WTC11 (cell line): ENCODE measurements around the gene SLC25A25. TPM values are rescaled to one million over a fixed set of nuclear protein-coding genes. Genes with fewer than 3 reads are reported as not detected.

Source experiments
- ATAC-seq: fragments of 200-7000 bp; cut with Tn5 transposase; 2 replicates; pipeline ENCODE4 v1.10.0; 2021; ENCODE audit warnings: mild to moderate bottlenecking, moderate library complexity
- CTCF ChIA-PET: fragments of 300-600 bp; sonication (Branson Sonifier 250); formaldehyde crosslinking; loops from one replicate; lab custom pipeline; 2021; ENCODE audit warnings: antibody characterized with exemption; lab: Charles Lee
- POLR2A ChIA-PET: fragments of 350-600 bp; sonication (Branson Sonifier 250); formaldehyde crosslinking; loops from one replicate; lab custom pipeline; 2021; ENCODE audit warnings: antibody characterized with exemption; lab: Charles Lee
- DNase-seq: peaks from one replicate; pipeline ENCODE4 v3.0.0; 2021; ENCODE audit warnings: low spot score
- H3K27ac Mint-ChIP-seq: 2 replicates; pipeline ENCODE4 v1.8.0; 2021; ENCODE audit warnings: mixed read lengths
- H3K27me3 Mint-ChIP-seq: 2 replicates; pipeline ENCODE4 v1.8.0; 2021; ENCODE audit warnings: low read depth, mild to moderate bottlenecking, moderate library complexity, mixed read lengths
- H3K36me3 Mint-ChIP-seq: 2 replicates; pipeline ENCODE4 v1.8.0; 2021; ENCODE audit warnings: mixed read lengths
- H3K4me1 Mint-ChIP-seq: 2 replicates; pipeline ENCODE4 v1.8.0; 2022; ENCODE audit warnings: mixed read lengths
- H3K4me3 Mint-ChIP-seq: 2 replicates; pipeline ENCODE4 v1.8.0; 2021; ENCODE audit warnings: mild to moderate bottlenecking, moderate library complexity, mixed read lengths
- H3K9me3 Mint-ChIP-seq: 2 replicates; pipeline ENCODE4 v1.8.0; 2021; ENCODE audit warnings: mixed read lengths
- ESRRA ChIP-seq: sonication (generic); formaldehyde crosslinking; IDR thresholded peaks from 2 replicates; pipeline ENCODE4 v1.8.1; 2022; ENCODE audit warnings: mild to moderate bottlenecking, missing genetic modification reagents, borderline replicate concordance
- FOXK1 ChIP-seq: sonication (generic); formaldehyde crosslinking; IDR thresholded peaks from 2 replicates; pipeline ENCODE4 v1.8.0; 2022; ENCODE audit warnings: mild to moderate bottlenecking, moderate library complexity, missing genetic modification reagents
- NFATC4 ChIP-seq: fragments of 250-450 bp; sonication (Bioruptor Pico); IDR thresholded peaks from 2 replicates; pipeline ENCODE4 v1.9.0; 2021; ENCODE audit warnings: mild to moderate bottlenecking
- NR3C1 ChIP-seq: sonication (generic); formaldehyde crosslinking; conservative IDR thresholded peaks from 2 replicates; pipeline ENCODE4 v1.8.1; 2023; ENCODE audit warnings: low read depth, mild to moderate bottlenecking, missing genetic modification reagents
- SOX15 ChIP-seq: fragments of 250-450 bp; sonication (Bioruptor Pico); IDR thresholded peaks from 2 replicates; pipeline ENCODE4 v1.9.0; 2021; ENCODE audit warnings: mild to moderate bottlenecking
- total RNA-seq: library from RNA; stranded (reverse); gene quantifications from 3 replicates; pipeline ENCODE4 v1.2.3, GENCODE V29; 2021
- TF ChIP-seq, protein P1 (sequence below): fragments of 250-450 bp; sonication (Bioruptor Pico); IDR thresholded peaks from 2 replicates; pipeline ENCODE4 v1.9.0; 2021; ENCODE audit warnings: mild to moderate bottlenecking, borderline replicate concordance
- TF ChIP-seq, protein P2 (sequence below): fragments of 250-450 bp; sonication (Bioruptor Pico); IDR thresholded peaks from 2 replicates; pipeline ENCODE4 v1.9.0; 2021; ENCODE audit warnings: mild to moderate bottlenecking
- TF ChIP-seq, protein P3 (sequence below): sonication (generic); formaldehyde crosslinking; IDR thresholded peaks from 2 replicates; pipeline ENCODE4 v1.8.1; 2023; ENCODE audit warnings: mild to moderate bottlenecking, moderate library complexity, missing genetic modification reagents
- TF ChIP-seq, protein P4 (sequence below): fragments of 200-600 bp; IDR thresholded peaks from 2 replicates; pipeline ENCODE4 v1.8.0; 2022; ENCODE audit warnings: antibody characterized with exemption
- TF ChIP-seq, protein P5 (sequence below): sonication (generic); formaldehyde crosslinking; IDR thresholded peaks from 2 replicates; pipeline ENCODE4 v1.8.0; 2022; ENCODE audit warnings: missing genetic modification reagents

SLC25A25 gene
- total RNA-seq, 1 experiment from 2014 or later: 17.4 TPM

DNA sequence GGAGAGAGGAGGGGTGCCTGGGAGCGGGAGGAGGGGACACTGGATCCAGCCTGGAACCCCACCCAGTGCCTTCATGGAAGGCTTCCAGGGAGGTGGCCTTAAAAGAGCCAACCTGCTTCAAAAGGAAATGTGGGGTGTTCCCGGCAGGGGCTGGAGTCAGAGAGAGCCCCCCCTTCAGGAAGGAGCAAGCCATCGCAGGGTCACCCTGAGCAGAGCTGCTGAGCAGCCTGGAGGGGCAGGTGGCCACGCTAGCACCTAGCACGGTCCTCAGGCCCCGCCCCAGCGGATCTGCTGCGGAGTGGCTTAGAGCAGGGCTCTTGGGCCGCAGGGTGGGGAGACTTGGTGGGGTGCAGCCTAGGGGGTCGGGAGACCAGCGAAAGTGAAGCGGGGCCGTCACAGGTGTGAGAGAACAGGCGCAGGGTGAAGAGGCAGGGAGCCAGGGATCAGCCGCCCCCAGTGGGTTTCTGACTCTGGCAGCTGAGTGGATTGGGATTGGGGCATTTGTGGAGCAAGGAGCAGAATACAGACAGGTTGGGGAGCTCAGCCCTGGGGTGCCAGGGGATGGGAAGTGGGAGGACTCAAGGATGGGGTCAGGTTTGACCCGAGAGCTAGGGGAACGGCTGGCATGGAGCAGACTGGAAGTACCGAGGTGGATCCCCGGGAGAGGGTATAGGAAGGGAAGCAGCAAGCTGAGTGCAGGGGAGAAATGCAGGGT is 82.7 kb downstream of the SLC25A25 start (continued):
- TF ChIP-seq, protein P1, sequence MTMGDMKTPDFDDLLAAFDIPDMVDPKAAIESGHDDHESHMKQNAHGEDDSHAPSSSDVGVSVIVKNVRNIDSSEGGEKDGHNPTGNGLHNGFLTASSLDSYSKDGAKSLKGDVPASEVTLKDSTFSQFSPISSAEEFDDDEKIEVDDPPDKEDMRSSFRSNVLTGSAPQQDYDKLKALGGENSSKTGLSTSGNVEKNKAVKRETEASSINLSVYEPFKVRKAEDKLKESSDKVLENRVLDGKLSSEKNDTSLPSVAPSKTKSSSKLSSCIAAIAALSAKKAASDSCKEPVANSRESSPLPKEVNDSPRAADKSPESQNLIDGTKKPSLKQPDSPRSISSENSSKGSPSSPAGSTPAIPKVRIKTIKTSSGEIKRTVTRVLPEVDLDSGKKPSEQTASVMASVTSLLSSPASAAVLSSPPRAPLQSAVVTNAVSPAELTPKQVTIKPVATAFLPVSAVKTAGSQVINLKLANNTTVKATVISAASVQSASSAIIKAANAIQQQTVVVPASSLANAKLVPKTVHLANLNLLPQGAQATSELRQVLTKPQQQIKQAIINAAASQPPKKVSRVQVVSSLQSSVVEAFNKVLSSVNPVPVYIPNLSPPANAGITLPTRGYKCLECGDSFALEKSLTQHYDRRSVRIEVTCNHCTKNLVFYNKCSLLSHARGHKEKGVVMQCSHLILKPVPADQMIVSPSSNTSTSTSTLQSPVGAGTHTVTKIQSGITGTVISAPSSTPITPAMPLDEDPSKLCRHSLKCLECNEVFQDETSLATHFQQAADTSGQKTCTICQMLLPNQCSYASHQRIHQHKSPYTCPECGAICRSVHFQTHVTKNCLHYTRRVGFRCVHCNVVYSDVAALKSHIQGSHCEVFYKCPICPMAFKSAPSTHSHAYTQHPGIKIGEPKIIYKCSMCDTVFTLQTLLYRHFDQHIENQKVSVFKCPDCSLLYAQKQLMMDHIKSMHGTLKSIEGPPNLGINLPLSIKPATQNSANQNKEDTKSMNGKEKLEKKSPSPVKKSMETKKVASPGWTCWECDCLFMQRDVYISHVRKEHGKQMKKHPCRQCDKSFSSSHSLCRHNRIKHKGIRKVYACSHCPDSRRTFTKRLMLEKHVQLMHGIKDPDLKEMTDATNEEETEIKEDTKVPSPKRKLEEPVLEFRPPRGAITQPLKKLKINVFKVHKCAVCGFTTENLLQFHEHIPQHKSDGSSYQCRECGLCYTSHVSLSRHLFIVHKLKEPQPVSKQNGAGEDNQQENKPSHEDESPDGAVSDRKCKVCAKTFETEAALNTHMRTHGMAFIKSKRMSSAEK (CRISPR knock-in tag): no peak
- TF ChIP-seq, protein P2, sequence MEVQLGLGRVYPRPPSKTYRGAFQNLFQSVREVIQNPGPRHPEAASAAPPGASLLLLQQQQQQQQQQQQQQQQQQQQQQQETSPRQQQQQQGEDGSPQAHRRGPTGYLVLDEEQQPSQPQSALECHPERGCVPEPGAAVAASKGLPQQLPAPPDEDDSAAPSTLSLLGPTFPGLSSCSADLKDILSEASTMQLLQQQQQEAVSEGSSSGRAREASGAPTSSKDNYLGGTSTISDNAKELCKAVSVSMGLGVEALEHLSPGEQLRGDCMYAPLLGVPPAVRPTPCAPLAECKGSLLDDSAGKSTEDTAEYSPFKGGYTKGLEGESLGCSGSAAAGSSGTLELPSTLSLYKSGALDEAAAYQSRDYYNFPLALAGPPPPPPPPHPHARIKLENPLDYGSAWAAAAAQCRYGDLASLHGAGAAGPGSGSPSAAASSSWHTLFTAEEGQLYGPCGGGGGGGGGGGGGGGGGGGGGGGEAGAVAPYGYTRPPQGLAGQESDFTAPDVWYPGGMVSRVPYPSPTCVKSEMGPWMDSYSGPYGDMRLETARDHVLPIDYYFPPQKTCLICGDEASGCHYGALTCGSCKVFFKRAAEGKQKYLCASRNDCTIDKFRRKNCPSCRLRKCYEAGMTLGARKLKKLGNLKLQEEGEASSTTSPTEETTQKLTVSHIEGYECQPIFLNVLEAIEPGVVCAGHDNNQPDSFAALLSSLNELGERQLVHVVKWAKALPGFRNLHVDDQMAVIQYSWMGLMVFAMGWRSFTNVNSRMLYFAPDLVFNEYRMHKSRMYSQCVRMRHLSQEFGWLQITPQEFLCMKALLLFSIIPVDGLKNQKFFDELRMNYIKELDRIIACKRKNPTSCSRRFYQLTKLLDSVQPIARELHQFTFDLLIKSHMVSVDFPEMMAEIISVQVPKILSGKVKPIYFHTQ: no peak
- TF ChIP-seq NR3C1 (CRISPR knock-in tag) (no peak), SOX15 (CRISPR knock-in tag) (no peak), FOXK1 (CRISPR knock-in tag) (0 out of 2 replicates have a peak, but pooled peaks have one; percentile 21), ESRRA (CRISPR knock-in tag) (peak; percentile 60; the same call in 1 of the 2 replicates), NFATC4 (no peak)
- TF ChIP-seq, protein P3, sequence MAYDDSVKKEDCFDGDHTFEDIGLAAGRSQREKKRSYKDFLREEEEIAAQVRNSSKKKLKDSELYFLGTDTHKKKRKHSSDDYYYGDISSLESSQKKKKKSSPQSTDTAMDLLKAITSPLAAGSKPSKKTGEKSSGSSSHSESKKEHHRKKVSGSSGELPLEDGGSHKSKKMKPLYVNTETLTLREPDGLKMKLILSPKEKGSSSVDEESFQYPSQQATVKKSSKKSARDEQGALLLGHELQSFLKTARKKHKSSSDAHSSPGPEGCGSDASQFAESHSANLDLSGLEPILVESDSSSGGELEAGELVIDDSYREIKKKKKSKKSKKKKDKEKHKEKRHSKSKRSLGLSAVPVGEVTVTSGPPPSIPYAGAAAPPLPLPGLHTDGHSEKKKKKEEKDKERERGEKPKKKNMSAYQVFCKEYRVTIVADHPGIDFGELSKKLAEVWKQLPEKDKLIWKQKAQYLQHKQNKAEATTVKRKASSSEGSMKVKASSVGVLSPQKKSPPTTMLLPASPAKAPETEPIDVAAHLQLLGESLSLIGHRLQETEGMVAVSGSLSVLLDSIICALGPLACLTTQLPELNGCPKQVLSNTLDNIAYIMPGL (CRISPR knock-in tag): 0 out of 2 replicates have a peak, but pooled peaks have one; percentile 55
- TF ChIP-seq, protein P4, sequence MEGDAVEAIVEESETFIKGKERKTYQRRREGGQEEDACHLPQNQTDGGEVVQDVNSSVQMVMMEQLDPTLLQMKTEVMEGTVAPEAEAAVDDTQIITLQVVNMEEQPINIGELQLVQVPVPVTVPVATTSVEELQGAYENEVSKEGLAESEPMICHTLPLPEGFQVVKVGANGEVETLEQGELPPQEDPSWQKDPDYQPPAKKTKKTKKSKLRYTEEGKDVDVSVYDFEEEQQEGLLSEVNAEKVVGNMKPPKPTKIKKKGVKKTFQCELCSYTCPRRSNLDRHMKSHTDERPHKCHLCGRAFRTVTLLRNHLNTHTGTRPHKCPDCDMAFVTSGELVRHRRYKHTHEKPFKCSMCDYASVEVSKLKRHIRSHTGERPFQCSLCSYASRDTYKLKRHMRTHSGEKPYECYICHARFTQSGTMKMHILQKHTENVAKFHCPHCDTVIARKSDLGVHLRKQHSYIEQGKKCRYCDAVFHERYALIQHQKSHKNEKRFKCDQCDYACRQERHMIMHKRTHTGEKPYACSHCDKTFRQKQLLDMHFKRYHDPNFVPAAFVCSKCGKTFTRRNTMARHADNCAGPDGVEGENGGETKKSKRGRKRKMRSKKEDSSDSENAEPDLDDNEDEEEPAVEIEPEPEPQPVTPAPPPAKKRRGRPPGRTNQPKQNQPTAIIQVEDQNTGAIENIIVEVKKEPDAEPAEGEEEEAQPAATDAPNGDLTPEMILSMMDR: peak; percentile 59

DNA sequence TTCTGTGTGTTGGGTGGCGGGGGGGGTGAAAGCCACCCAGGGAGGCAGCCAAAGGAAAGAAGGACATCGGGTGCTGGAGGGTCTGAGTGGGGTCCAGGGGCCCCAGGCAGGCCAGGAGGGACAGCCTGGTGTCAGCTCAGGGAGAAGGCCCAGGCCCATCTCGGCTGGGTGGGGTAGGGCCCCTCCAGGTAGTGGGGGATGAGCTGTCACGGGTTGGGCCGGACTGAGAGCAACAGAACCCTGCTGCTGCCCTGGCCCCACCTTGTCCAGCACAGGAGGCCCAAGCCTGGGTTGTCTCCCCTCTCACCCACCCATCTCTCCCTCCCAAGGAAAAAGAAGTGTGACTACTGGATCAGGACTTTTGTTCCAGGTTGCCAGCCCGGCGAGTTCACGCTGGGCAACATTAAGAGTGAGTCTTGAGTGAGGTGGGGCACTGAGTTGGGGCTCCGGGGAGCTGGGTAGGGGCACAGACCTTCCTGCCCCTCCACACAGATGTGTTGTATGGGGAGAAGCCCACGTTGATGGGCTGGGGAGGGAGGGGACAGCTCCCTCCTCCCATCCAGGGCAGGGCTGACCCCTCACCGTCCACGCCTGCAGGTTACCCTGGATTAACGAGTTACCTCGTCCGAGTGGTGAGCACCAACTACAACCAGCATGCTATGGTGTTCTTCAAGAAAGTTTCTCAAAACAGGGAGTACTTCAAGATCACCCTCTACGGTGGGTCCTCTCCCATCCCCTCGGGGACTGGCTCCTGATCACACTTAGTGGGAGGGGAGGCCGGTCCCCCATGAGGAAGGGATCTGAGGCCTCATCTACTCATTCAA is 83.5 kb downstream of the SLC25A25 start:
- POLR2A ChIA-PET: interaction anchor here (1.5 kb wide), 1 partner anchor 9 kb away, joined by 3 read pairs; the partner anchor contains the start of gene BBLN
- CTCF ChIA-PET: interaction anchor here (0.9 to 4.4 kb wide), 18 partner anchors 8 to 408 kb away, joined by 3 to 44 read pairs (median 4); partner anchors contain the start of gene BBLN
- H3K9me3 Mint-ChIP-seq: no peaks in the 10 kb centered on the region
- no peaks in the 10 kb centered on the region for H3K36me3 Mint-ChIP-seq
- peaks cover 12% of the 10 kb centered on the region for H3K4me1 Mint-ChIP-seq
- DNase-seq (no peak), ATAC-seq (no peak)
- peaks cover 7% of the 10 kb centered on the region; the same call in 1 of the 2 replicates for H3K27me3 Mint-ChIP-seq
- no peak overlapping the region for H3K27ac Mint-ChIP-seq
- TF ChIP-seq, protein P3 (CRISPR knock-in tag): no peak
- TF ChIP-seq, protein P5, sequence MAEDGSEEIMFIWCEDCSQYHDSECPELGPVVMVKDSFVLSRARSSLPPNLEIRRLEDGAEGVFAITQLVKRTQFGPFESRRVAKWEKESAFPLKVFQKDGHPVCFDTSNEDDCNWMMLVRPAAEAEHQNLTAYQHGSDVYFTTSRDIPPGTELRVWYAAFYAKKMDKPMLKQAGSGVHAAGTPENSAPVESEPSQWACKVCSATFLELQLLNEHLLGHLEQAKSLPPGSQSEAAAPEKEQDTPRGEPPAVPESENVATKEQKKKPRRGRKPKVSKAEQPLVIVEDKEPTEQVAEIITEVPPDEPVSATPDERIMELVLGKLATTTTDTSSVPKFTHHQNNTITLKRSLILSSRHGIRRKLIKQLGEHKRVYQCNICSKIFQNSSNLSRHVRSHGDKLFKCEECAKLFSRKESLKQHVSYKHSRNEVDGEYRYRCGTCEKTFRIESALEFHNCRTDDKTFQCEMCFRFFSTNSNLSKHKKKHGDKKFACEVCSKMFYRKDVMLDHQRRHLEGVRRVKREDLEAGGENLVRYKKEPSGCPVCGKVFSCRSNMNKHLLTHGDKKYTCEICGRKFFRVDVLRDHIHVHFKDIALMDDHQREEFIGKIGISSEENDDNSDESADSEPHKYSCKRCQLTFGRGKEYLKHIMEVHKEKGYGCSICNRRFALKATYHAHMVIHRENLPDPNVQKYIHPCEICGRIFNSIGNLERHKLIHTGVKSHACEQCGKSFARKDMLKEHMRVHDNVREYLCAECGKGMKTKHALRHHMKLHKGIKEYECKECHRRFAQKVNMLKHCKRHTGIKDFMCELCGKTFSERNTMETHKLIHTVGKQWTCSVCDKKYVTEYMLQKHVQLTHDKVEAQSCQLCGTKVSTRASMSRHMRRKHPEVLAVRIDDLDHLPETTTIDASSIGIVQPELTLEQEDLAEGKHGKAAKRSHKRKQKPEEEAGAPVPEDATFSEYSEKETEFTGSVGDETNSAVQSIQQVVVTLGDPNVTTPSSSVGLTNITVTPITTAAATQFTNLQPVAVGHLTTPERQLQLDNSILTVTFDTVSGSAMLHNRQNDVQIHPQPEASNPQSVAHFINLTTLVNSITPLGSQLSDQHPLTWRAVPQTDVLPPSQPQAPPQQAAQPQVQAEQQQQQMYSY (CRISPR knock-in tag): peak; percentile 3; the same call in 1 of the 2 replicates
- H3K4me3 Mint-ChIP-seq: no peak overlapping the region
